K562 (cell line): ENCODE data around the gene TENT4B.

Source experiments
- ATF3 ChIP-seq, 2 experiments: fragments of 450-650 bp in 1 of 2; sonication (generic) in 1 of 2; formaldehyde crosslinking in 1 of 2; IDR thresholded peaks in 1 of 2; conservative IDR thresholded peaks in 1 of 2; 2 replicates each; pipeline versions ENCODE4 v1.6.1 to v1.8.1; 2016 to 2023; ENCODE audit warnings: mild to moderate bottlenecking in 2 of 2, moderate library complexity in 2 of 2, inconsistent platforms in 1 of 2, missing genetic modification reagents in 1 of 2
- CREB3L1 ChIP-seq: fragments of 450-650 bp; IDR thresholded peaks from 2 replicates; pipeline ENCODE4 v1.6.1; 2014; ENCODE audit warnings: low read depth, mild to moderate bottlenecking, moderate library complexity, borderline replicate concordance
- EZH2 ChIP-seq: IDR thresholded peaks from 2 replicates; pipeline ENCODE4 v1.6.1; 2012; ENCODE audit warnings: low read depth, mild to moderate bottlenecking, inconsistent platforms, low read length, borderline replicate concordance
- GATA2 ChIP-seq: sonication (generic); formaldehyde crosslinking; IDR thresholded peaks from 2 replicates; pipeline ENCODE4 v1.4.0; 2020; ENCODE audit warnings: mild to moderate bottlenecking, missing genetic modification reagents
- KAT2B ChIP-seq: IDR thresholded peaks from one replicate; pipeline ENCODE4 v1.6.1; 2012; ENCODE audit warnings: low read depth, mild to moderate bottlenecking, control low read depth, inconsistent platforms, low read length, moderate library complexity
- MAFK ChIP-seq: IDR thresholded peaks from 2 replicates; pipeline ENCODE4 v1.6.1; 2011; ENCODE audit warnings: low read length, improper control_type of control experiment
- POLR2A ChIP-seq: fragments of 450-650 bp; conservative IDR thresholded peaks from 2 replicates; pipeline ENCODE4 v1.6.1; 2016
- POLR3G ChIP-seq: IDR thresholded peaks from 2 replicates; pipeline ENCODE4 v1.6.1; 2011; ENCODE audit not compliant: insufficient read length, insufficient replicate concordance; ENCODE audit errors: extremely low read depth
- SMAD4 ChIP-seq: fragments of 250-450 bp; sonication (Bioruptor Pico); conservative IDR thresholded peaks from 2 replicates; pipeline ENCODE4 v1.8.0; 2021; ENCODE audit warnings: inconsistent platforms, mild to moderate bottlenecking, moderate library complexity
- SP2 ChIP-seq: IDR thresholded peaks from 2 replicates; pipeline ENCODE4 v1.6.1; 2011; ENCODE audit warnings: mild to moderate bottlenecking, low read depth, low read length, moderate library complexity; ENCODE audit not compliant: poor library complexity, severe bottlenecking; ENCODE audit errors: extremely low read depth
- ZC3H4 ChIP-seq: sonication (generic); formaldehyde crosslinking; IDR thresholded peaks from 2 replicates; pipeline ENCODE4 v1.9.0; 2021; ENCODE audit warnings: missing genetic modification reagents, borderline replicate concordance
- ZNF277 ChIP-seq: fragments of 250-450 bp; sonication (Bioruptor Pico); IDR thresholded peaks from 2 replicates; pipeline ENCODE4 v1.8.0; 2022; ENCODE audit warnings: inconsistent platforms, mild to moderate bottlenecking, moderate library complexity, borderline replicate concordance
- ZNF318 ChIP-seq, 2 experiments: fragments of 450-650 bp; IDR thresholded peaks; 2 replicates each; pipeline ENCODE4 v1.6.1; 2016; ENCODE audit warnings: mild to moderate bottlenecking in 2 of 2, borderline replicate concordance in 1 of 2, low read depth in 1 of 2, moderate library complexity in 1 of 2

GRCh38 chr16:50188619-50189136 lies 35.6 kb downstream of the TENT4B start:
- TF ChIP-seq MAFK = no peak
- TF ChIP-seq ZNF277 (CRISPR knock-in tag) = no peak
- no peak for TF ChIP-seq ZNF318 (IDR thresholded peaks at IDR 0.05; ENCODE audit: borderline replicate concordance in 1 of 2, low read depth in 1 of 2)
- no peak for TF ChIP-seq GATA2 (CRISPR knock-in tag)
- TF ChIP-seq SP2 = no peak
- TF ChIP-seq ZC3H4 (CRISPR knock-in tag) = no peak
- no peak for TF ChIP-seq KAT2B
- no peak for TF ChIP-seq ATF3 (IDR thresholded peaks at IDR 0.05)
- no peak for TF ChIP-seq ATF3 (CRISPR knock-in tag; conservative IDR thresholded peaks at IDR 0.05)
- no peak for TF ChIP-seq EZH2
- TF ChIP-seq CREB3L1 = no peak
- TF ChIP-seq SMAD4 (CRISPR knock-in tag) = no peak
- no peak for TF ChIP-seq POLR3G
- no peak for TF ChIP-seq POLR2A
